Neural progenitor cell (in vitro differentiated cells): Measurements from ENCODE around the gene TTYH1.

Source experiments
- CTCF ChIP-seq: fragments of 200-600 bp; sonication (generic); IDR thresholded peaks from 2 replicates; pipeline ENCODE4 v1.5.1; 2017; ENCODE audit warnings: antibody characterized with exemption, mild to moderate bottlenecking
- EZH2 ChIP-seq: fragments of 200-600 bp; sonication (generic); IDR thresholded peaks from 2 replicates; pipeline ENCODE4 v1.6.1; 2017; ENCODE audit warnings: antibody characterized with exemption, mild to moderate bottlenecking, moderate library complexity

DNA sequence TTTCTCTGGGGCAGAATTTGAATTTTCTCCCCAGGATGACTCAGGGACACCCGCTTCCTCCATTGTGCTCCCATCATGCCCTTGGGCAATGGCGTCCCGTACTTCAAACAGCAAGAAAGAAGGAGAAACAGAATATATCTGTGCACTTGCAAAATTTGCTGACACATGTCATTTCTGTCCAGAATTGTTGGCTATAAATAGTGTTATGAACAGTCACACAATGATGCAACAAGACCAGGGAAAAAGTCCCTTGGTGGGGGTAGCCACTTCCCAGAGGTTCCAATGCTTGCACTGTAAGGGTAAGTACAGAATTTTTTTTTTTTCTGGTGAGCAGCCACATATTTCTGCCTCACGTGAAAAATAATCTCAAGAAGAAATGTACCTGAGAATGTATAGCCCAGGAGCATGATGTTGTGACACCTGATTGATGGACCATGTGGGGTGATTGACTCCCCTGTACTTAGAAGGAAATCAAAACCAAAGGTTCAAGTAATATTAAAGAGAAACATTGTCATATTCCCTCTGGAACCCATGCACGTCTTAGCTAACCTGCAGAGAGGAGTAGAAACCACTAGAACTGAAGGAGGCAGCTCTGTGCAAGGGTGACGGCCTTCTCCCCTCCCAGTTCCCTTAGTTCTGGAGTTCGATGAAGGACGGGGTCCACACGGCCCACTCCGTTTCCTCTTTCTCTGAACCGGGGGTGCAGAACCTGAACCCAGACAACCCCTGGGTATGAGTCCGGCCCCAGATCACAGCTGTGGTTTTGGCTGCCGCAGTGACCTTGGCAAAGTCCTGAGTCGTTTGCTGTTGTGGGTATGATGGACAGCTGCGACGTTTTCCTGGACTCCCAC is 41.3 kb upstream of the TTYH1 start:
- TF ChIP-seq CTCF, result no peak
- TF ChIP-seq EZH2, result no peak
